Loucy (cell line): ENCODE results near the gene IGFBP5.

Source experiments
- EZH2phosphoT487 ChIP-seq: fragments of 200-600 bp; IDR thresholded peaks from 2 replicates; pipeline ENCODE4 v1.6.1; 2018; ENCODE audit warnings: antibody characterized with exemption, mild to moderate bottlenecking, moderate library complexity, borderline replicate concordance
- TF ChIP-seq, protein P1 (sequence below): fragments of 200-600 bp; sonication (generic); conservative IDR thresholded peaks from 2 replicates; pipeline ENCODE4 v1.5.1; 2014; ENCODE audit warnings: mild to moderate bottlenecking, antibody characterized with exemption, low read length

- TF ChIP-seq, protein P1, sequence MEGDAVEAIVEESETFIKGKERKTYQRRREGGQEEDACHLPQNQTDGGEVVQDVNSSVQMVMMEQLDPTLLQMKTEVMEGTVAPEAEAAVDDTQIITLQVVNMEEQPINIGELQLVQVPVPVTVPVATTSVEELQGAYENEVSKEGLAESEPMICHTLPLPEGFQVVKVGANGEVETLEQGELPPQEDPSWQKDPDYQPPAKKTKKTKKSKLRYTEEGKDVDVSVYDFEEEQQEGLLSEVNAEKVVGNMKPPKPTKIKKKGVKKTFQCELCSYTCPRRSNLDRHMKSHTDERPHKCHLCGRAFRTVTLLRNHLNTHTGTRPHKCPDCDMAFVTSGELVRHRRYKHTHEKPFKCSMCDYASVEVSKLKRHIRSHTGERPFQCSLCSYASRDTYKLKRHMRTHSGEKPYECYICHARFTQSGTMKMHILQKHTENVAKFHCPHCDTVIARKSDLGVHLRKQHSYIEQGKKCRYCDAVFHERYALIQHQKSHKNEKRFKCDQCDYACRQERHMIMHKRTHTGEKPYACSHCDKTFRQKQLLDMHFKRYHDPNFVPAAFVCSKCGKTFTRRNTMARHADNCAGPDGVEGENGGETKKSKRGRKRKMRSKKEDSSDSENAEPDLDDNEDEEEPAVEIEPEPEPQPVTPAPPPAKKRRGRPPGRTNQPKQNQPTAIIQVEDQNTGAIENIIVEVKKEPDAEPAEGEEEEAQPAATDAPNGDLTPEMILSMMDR, result no peak
- no peak for TF ChIP-seq EZH2phosphoT487
Measured at GRCh38 chr2:216727346-216728122, 32.2 kb upstream of the IGFBP5 start.
